HL-60 (cell line): Measurements from ENCODE around the gene ACTL6B.

Experiments used
- CTCF ChIP-seq: IDR thresholded peaks from one replicate; pipeline ENCODE4 v1.5.1; 2011; ENCODE audit warnings: low read length, control low read depth, inconsistent platforms; ENCODE audit not compliant: insufficient read depth
- POLR2AphosphoS5 ChIP-seq: IDR thresholded peaks from 2 replicates; pipeline ENCODE4 v1.6.1; 2012; ENCODE audit warnings: low read depth
- REST ChIP-seq: IDR thresholded peaks from 2 replicates; pipeline ENCODE4 v1.6.1; 2012; ENCODE audit warnings: low read depth; ENCODE audit not compliant: insufficient replicate concordance

GRCh38 chr7:100683659-100684533 is 27.6 kb upstream of the ACTL6B start:
- TF ChIP-seq CTCF (no peak), POLR2AphosphoS5 (no peak), REST (no peak)
